ENCODE data around the gene SFI1.
"Not testable (repeated sequence)": the region's sequence is repeated elsewhere in the genome, so short reads cannot be mapped to it uniquely, and the experiment has no call there.

Gene SFI1

GRCh38 chr22:31488346-31488883 is 7.9 kb upstream of the SFI1 start:
- TF ChIP-seq, protein P1, sequence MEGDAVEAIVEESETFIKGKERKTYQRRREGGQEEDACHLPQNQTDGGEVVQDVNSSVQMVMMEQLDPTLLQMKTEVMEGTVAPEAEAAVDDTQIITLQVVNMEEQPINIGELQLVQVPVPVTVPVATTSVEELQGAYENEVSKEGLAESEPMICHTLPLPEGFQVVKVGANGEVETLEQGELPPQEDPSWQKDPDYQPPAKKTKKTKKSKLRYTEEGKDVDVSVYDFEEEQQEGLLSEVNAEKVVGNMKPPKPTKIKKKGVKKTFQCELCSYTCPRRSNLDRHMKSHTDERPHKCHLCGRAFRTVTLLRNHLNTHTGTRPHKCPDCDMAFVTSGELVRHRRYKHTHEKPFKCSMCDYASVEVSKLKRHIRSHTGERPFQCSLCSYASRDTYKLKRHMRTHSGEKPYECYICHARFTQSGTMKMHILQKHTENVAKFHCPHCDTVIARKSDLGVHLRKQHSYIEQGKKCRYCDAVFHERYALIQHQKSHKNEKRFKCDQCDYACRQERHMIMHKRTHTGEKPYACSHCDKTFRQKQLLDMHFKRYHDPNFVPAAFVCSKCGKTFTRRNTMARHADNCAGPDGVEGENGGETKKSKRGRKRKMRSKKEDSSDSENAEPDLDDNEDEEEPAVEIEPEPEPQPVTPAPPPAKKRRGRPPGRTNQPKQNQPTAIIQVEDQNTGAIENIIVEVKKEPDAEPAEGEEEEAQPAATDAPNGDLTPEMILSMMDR (conservative IDR thresholded peaks at IDR 0.05), result no peak
- TF ChIP-seq ZFX (IDR thresholded peaks at IDR 0.05), result no peak
- peak overlapping the region; percentile 92 for H3K27ac ChIP-seq

DNA sequence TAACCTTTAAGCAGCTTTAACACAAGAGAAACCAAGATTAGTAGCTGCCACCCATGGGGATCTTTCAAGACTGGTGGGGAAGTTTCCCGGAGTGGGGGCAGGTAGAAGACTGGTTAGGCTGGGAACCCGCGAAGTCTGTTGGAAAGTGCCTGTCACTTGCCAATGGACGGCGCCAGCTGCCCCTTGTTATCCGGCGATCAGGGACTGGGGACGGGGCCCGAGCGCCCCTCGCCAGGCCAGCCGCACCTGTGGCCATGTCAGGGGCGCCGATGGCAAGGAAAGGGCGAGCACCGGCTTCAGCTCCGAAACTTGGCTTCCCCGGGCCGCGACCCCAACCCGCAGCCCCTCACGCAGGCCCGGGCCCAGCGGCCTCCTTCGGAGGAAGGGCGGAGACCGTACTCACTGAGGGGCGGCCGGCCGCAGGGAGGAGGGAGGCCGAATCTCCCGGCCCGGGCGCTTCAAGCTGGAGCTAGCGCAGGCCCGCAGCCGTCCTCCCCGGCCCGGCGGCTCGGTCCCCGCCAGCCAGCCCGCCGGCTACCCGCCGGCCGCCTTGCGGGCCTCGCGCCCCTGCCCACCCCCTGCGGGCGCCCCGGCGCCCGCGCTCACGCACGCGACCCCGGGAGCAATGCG is 7.2 kb upstream of the SFI1 start:
- peak overlapping the region; percentile 92 for H3K27ac ChIP-seq
- TF ChIP-seq, protein P1 (conservative IDR thresholded peaks at IDR 0.05), result no peak
- peak; percentile 95 for TF ChIP-seq ZFX (IDR thresholded peaks at IDR 0.05)

- H3K27ac ChIP-seq, result peak within 1 kb of the TSS; percentile 92
- TF ChIP-seq, protein P1 (conservative IDR thresholded peaks at IDR 0.05), result no peak
- peak; percentile 80 for TF ChIP-seq ZFX (IDR thresholded peaks at IDR 0.05)
These were observed 6.5 kb upstream of the SFI1 start, which contains the start of gene EIF4ENIF1 for GRCh38 chr22:31489632-31490495. Gene EIF4ENIF1 (minus strand): TSS chr22:31489842. CDS start chr22:31488718, 1,124 bp downstream.

GRCh38 chr22:31490496-31490925 is 5.8 kb upstream of the SFI1 start:
- TF ChIP-seq, protein P1 (conservative IDR thresholded peaks at IDR 0.05), result no peak
- no peak for TF ChIP-seq ZFX (IDR thresholded peaks at IDR 0.05)
- H3K27ac ChIP-seq, result peak overlapping the region; percentile 92

GRCh38 chr22:31491218-31491962 is 4.9 kb upstream of the SFI1 start:
- H3K27ac ChIP-seq, result no peak overlapping the region
- TF ChIP-seq, protein P1 (conservative IDR thresholded peaks at IDR 0.05), result no peak
- no peak for TF ChIP-seq ZFX (IDR thresholded peaks at IDR 0.05)

DNA sequence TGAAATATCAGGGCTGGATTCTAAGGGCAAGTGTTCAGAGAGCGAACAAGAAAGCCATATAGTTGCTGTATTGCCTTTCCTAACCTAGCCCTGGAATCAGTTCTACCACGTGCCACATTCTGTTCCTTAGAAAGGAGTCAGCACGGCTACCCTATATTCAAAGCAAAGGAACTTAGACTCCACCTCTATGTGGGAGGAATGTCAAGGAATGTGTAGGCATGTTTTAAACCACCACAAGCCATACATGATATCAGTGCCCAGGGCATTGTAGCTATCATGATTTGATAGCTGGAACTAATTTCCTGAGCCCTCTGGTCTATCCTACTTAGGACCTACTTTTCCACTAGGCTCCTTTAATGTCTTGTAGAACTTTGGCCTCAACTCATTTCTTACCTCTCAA is 4.2 kb upstream of the SFI1 start:
- TF ChIP-seq, protein P1 (conservative IDR thresholded peaks at IDR 0.05), result no peak
- TF ChIP-seq ZFX (IDR thresholded peaks at IDR 0.05), result no peak
- H3K27ac ChIP-seq, result no peak overlapping the region

- not testable (repeated sequence) for H3K27ac ChIP-seq
These were observed 3.0 kb upstream of the SFI1 start for GRCh38 chr22:31493355-31493754.

All from C4-2B (cell line).